Measurements from ENCODE around the gene PLCB4.

PLCB4 gene

DNA sequence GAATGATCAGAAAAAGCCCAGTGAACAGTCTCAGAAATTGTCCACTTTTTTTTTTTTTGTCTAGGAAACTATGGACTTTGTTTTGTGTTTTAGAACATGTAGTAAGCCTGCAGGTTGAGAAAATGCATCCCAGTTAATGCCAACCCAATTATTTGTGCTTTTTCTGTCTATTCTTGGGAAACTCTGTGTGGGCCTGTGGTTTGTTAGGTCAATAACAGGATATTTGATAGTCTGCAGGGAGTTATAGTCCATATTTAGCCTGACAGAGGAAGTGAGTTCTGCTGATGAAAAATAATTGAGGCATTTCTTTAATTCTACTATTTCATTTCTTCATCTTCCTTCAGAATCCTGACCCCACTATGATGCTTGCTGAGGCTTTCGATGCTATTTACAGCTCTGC is 291.5 kb downstream of the PLCB4 start:
- no peak for DNase-seq
- H3K27ac ChIP-seq, result no peak overlapping the region
- H3K9me3 ChIP-seq (ENCODE audit: severe bottlenecking), result no peaks in the 10 kb centered on the region
- H3K27me3 ChIP-seq (ENCODE audit: insufficient read depth, low read depth, severe bottlenecking), result no peaks in the 10 kb centered on the region
- no peaks in the 10 kb centered on the region for H3K36me3 ChIP-seq
- no peak overlapping the region for H3K4me3 ChIP-seq (ENCODE audit: low read depth, low read length)
- TF ChIP-seq, protein P1, sequence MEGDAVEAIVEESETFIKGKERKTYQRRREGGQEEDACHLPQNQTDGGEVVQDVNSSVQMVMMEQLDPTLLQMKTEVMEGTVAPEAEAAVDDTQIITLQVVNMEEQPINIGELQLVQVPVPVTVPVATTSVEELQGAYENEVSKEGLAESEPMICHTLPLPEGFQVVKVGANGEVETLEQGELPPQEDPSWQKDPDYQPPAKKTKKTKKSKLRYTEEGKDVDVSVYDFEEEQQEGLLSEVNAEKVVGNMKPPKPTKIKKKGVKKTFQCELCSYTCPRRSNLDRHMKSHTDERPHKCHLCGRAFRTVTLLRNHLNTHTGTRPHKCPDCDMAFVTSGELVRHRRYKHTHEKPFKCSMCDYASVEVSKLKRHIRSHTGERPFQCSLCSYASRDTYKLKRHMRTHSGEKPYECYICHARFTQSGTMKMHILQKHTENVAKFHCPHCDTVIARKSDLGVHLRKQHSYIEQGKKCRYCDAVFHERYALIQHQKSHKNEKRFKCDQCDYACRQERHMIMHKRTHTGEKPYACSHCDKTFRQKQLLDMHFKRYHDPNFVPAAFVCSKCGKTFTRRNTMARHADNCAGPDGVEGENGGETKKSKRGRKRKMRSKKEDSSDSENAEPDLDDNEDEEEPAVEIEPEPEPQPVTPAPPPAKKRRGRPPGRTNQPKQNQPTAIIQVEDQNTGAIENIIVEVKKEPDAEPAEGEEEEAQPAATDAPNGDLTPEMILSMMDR (IDR thresholded peaks at IDR 0.05; ENCODE audit: low read depth, low read length), result no peak

DNA sequence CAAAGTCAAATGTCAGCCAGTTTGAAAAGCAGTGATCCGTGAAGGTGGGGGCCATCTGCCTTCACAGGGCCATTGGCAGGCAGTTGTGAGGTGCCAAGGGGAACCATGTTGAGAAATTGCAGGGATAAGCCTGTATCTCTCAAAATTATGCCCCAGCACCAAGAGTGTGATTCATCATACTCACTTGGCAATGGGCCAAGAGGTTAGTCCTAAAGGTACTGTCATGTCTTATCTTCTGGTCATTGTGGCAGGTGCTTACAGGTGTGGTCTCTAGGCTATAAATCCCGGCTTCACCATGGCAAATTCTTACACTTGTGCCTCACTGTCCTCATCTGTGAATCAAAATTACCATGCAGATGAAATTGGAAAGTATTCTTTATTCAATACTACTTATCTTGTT is 294.8 kb downstream of the PLCB4 start:
- H3K4me3 ChIP-seq (ENCODE audit: low read depth, low read length), result no peak overlapping the region
- no peak for DNase-seq
- H3K9me3 ChIP-seq (ENCODE audit: severe bottlenecking), result no peaks in the 10 kb centered on the region
- H3K36me3 ChIP-seq, result no peaks in the 10 kb centered on the region
- TF ChIP-seq, protein P1 (IDR thresholded peaks at IDR 0.05; ENCODE audit: low read depth, low read length), result no peak
- H3K27ac ChIP-seq, result no peak overlapping the region
- H3K27me3 ChIP-seq (ENCODE audit: insufficient read depth, low read depth, severe bottlenecking), result no peaks in the 10 kb centered on the region

DNA sequence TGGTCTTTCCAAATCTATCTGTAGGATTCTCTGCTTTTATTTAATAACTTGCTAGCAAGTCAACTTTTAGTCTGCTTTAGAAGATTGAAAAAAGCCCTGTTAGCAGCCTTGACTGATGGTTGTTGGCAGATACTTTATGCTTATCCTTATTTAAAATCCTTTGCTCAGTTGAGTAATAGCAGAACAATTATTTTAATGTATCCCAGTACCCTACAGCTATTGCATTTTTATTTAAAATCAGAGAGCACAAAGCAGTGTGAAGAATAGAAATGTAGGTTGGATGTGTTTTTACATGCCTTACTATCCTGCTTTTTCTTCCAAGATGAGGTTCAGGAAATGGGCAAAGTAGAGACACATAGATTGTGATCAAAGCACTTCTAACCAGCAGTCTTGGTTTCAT is 298.4 kb downstream of the PLCB4 start:
- Histone ChIP-seq H3K9me3 (ENCODE audit: severe bottlenecking) (no peaks in the 10 kb centered on the region), H3K36me3 (no peaks in the 10 kb centered on the region), H3K27ac (no peak overlapping the region), H3K27me3 (ENCODE audit: insufficient read depth, low read depth, severe bottlenecking) (no peaks in the 10 kb centered on the region), H3K4me3 (ENCODE audit: low read depth, low read length) (no peak overlapping the region)
- TF ChIP-seq, protein P1 (IDR thresholded peaks at IDR 0.05; ENCODE audit: low read depth, low read length), result no peak
- no peak for DNase-seq

DNA sequence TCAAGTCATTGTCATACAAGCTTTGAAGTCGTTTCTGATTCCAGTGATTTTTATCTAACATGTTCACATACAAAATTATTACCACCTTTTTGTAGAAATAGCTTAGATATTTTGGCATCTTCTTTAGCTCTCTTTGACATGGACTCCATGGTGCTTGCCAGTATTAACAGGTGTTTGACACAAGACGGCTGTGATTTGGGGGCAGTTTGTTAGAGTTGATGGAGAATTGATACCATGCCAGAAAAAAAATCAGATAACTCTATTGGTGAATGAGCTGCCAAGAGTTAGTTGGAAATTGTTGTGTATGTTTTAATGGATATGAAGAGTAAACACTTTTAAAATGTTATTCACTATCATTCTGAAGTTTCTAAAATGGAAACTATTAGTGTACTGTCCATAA is 298.9 kb downstream of the PLCB4 start:
- TF ChIP-seq, protein P1 (IDR thresholded peaks at IDR 0.05; ENCODE audit: low read depth, low read length), result no peak
- DNase-seq, result no peak
- H3K4me3 ChIP-seq (ENCODE audit: low read depth, low read length), result no peak overlapping the region
- no peaks in the 10 kb centered on the region for H3K9me3 ChIP-seq (ENCODE audit: severe bottlenecking)
- no peaks in the 10 kb centered on the region for H3K27me3 ChIP-seq (ENCODE audit: insufficient read depth, low read depth, severe bottlenecking)
- no peaks in the 10 kb centered on the region for H3K36me3 ChIP-seq
- H3K27ac ChIP-seq, result no peak overlapping the region

DNA sequence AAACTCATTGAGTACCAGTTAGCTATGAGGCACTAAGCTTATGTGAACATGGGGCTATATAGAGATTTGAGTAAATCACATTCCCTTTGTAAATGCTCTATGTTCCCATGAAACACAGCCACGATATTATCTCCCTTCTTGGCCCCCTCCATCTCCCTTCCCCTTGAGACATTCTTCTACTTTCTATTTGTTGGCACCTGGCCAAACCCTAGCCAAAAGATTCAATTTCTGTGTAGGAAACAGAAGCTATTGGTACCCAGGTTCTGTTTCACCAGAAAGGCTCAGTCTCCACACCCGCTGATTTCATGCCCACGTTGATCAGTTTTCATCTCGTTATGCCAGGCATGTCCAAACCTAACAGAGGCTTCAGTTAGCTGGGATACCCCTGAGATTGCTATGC is 300.0 kb downstream of the PLCB4 start:
- no peaks in the 10 kb centered on the region for H3K9me3 ChIP-seq (ENCODE audit: severe bottlenecking)
- H3K27ac ChIP-seq, result no peak overlapping the region
- TF ChIP-seq, protein P1 (IDR thresholded peaks at IDR 0.05; ENCODE audit: low read depth, low read length), result no peak
- H3K36me3 ChIP-seq, result no peaks in the 10 kb centered on the region
- H3K27me3 ChIP-seq (ENCODE audit: insufficient read depth, low read depth, severe bottlenecking), result no peaks in the 10 kb centered on the region
- H3K4me3 ChIP-seq (ENCODE audit: low read depth, low read length), result no peak overlapping the region
- no peak for DNase-seq

DNA sequence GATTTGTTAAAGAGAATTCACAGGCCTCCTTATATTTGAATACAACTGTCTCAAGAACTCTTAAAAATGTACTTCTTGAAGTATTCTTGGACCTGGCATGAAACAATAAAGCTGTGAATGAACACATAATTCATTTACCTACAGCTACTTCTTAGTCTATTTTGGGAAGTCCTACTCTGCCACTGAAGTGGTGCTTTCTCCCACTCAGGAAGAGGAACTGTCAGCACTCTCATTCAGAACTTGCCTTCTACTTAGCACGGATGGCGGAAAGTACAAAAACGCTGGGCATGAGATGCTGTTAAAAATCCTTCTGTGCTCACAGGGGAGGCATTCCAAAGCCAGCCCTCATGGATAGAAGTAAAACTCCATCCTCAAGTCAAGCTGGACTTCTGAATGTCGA is 300.7 kb downstream of the PLCB4 start:
- H3K9me3 ChIP-seq (ENCODE audit: severe bottlenecking), result no peaks in the 10 kb centered on the region
- H3K27ac ChIP-seq, result no peak overlapping the region
- no peak overlapping the region for H3K4me3 ChIP-seq (ENCODE audit: low read depth, low read length)
- DNase-seq, result no peak
- H3K27me3 ChIP-seq (ENCODE audit: insufficient read depth, low read depth, severe bottlenecking), result no peaks in the 10 kb centered on the region
- TF ChIP-seq, protein P1 (IDR thresholded peaks at IDR 0.05; ENCODE audit: low read depth, low read length), result no peak
- H3K36me3 ChIP-seq, result no peaks in the 10 kb centered on the region
